GM19452 (cell line): ENCODE measurements around the gene CRYGA.

Experiments used
- ATAC-seq: cut with Tn5 transposase; IDR thresholded peaks from one replicate; pipeline ENCODE4 v1.9.1; 2021; ENCODE audit not compliant: unreplicated experiment

CRYGA gene, protein sequence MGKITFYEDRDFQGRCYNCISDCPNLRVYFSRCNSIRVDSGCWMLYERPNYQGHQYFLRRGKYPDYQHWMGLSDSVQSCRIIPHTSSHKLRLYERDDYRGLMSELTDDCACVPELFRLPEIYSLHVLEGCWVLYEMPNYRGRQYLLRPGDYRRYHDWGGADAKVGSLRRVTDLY

DNA sequence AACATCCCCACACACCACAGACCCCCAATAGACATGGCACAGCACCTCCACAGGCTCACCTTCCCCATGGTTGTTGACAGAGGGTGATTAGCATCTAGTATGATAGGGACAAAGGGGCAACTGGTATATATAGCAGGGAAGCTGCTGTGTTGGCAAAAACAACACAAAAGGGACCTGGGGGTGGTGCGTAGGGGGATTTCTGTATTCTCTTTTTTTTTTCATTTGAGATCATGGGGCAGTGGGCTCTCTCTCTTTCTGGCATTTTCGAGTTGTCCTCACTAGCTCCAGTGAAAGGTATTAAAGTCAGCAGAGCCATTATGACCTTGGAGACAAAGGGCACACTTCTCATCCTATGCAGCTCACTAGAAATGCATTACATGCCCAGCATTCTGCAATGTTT lies at the start of gene CRYGA:
Gene CRYGA (minus strand): TSS at position 101 of the 400 bp plus-strand sequence. CDS start 33 bp downstream, at position 68.
- ATAC-seq: no peak

DNA sequence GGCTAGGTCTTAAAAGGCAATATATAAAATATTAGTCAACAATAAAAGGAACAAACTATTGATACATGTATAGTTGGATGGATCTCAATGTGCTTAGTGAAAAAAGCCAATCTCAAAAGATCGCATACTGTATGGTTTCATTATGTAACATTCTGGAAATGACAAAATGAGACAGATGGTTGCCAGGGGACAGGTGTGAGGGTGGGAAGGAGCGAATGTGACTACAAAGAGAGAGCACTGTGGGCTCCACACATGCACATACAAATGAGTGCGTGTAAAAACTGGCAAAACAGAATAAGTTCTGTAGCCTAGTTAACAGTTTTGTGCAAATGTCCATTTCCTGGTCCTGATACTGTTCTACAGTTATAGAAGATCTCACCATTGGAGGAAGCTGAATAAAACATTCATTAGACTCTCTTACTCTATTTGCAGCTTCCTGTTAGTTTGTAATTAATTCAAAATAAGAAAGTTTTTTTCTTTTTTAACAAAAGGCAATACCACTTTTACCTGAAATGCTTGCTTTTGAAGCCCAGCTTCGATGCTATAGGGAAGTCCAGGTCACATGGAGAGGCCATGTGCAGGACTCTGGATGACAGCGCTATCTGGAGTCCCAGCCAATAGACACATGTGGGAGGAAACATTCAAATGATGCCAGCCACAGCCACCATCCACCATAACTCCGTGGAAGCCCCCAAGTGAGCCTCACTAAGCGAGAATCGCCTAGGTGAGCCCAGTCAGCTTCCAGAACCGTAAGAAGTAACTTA lies 47.5 kb upstream of the CRYGA start:
- ATAC-seq: no peak

DNA sequence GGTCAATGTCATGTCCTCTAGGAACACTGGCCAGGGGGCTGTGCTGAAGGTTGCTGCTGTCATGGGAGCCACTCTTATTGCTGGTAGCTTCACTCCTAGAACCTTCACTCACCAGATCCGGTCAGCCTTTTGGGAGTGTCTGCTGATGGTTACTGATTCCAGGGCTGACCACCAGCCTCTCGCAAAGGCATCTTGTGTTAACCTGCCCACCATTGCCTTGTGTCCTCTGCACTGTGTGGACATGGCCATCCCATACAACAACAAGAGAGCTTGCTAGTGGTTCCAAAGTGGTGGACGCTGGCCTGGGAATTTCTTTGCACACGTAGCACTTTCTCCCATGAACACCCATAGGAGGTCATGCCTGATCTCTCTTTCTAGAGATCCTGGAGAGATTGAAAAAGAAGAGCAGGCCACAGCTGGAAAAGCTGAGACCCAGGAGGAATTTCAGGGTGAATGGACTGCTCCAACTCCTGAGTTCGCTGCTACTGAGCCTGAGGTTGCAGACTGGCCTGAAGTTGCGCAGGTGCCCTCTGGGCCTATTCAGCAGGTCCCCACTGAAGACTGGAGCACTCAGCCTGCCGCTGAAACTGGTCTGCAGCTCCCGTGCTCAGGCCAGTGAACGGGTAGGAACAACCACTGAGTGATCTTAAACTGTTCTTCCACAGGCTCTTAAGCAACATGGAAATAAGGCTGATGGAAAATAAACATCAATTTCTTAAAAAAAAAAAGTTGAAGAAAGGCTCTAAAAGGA lies 45.1 kb upstream of the CRYGA start:
- ATAC-seq: no peak

DNA sequence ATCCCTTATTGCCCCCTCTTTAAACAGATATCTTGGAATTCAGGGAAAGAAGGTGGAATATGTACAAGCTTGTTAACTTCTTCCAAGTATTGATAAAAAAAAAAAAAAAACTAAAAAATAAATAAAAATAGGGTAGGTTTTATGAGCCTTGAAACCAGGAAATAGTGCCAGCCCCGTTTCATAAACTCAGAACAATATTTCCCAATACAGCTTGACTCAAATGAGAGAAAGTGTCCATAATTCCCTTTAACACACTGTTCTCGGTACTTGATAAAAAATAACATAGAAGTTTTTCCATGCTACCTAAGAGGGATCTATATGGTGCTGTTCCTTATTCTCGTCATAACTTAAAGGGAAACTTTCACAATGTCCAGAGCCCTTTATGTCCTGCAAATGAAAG lies 44.4 kb upstream of the CRYGA start:
- no peak for ATAC-seq

DNA sequence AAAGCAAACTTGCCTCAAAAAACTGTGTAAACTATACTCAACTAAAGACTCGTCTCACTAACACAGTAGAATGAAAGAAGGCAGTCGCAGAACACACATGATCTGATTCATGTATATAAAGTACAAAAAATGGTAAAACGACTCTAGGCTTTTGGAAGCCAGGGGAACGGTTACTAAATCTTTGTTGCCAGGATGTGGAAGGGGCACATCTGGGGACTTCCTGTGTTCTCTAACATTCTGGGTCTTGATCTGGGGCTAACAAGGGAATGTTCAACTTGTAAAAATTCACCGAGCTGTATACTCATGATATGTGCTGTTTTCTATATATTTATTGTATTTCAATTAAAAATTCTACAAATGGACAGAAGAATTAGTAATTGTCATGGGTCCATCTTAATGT lies 40.8 kb upstream of the CRYGA start:
- no peak for ATAC-seq

DNA sequence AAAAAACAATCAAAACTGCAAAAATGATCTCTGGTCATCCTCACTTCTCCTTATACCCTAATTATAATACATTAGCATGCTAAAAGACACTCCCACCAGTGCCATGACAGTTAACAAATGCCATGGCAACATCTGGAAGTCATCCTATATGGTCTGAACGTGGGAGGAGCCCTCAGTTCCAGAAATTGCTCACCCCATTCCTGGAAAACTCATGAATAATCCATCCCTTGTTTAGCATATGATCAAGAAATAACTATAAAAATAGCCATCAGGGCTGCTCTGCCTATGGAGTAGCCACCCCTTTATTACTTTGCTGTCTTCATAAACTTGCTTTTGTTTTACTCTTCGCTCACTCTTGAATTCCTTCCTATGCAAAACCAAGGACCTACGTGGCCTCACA lies 32.1 kb upstream of the CRYGA start:
- no peak for ATAC-seq

DNA sequence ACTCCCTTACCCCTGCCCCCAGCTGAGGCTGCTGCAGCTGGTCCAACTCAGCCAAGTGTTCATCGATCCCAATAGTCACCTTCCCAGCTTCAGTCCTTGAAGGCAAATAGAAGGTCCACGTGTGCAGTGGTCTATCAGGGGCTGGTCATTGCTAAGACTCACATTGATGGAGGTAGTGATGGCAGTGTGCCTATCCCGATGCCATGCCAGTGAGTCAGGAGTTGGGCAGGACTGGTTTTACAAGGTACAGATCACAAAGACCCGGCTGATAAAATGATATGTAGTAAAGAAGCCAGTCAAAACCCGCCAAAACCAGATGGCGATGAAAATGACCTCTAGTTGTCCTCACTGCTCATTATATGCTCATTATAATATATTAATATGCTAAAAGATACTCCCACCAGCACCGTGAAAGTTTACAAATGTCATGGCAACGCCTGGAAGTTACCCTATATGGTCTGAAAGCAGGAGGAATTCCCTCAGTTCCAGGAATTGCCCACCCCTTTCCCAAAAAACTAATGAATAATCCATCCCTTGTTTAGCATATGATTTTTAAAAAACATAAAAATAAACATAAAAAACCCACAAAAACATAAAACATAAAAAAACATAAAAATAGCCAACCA lies 29.3 kb upstream of the CRYGA start:
- no peak for ATAC-seq

DNA sequence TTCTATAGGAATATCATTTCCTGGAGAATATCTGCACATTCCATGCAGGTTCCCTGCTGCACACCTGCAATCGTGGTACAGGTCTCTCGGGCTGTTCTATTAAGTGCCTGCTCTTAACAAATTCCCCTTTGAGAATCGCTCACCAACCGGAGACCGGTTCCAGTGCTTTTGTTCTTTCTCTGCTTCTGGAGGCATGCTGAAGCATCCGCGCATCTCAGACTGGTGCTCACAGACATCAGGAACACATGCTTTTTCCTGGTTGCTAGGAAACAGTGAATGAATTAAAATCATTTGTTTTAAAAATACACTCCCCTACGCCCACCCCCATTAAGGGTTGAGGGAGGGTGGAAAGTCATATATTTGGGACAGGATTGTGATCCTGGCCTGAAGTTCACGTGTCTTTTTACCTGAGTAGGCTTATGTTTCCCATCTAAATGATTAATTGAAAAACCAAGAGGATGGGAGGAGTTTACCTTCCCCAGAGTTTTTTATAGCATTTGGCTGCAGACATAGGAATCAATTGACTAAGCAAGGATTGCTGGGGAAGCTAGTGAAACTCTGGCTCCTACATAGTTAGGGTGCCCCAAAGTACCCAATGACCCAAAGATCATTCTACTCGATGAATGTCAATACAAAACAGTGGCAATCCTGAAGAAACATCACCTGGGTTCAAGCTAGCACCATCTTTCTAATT lies 26.6 kb upstream of the CRYGA start, which contains the start of gene C2orf80:
Gene C2orf80 (minus strand): TSS at position 221 of the 694 bp plus-strand sequence. CDS start 3,044 bp downstream, outside the sequence.
- no peak for ATAC-seq

DNA sequence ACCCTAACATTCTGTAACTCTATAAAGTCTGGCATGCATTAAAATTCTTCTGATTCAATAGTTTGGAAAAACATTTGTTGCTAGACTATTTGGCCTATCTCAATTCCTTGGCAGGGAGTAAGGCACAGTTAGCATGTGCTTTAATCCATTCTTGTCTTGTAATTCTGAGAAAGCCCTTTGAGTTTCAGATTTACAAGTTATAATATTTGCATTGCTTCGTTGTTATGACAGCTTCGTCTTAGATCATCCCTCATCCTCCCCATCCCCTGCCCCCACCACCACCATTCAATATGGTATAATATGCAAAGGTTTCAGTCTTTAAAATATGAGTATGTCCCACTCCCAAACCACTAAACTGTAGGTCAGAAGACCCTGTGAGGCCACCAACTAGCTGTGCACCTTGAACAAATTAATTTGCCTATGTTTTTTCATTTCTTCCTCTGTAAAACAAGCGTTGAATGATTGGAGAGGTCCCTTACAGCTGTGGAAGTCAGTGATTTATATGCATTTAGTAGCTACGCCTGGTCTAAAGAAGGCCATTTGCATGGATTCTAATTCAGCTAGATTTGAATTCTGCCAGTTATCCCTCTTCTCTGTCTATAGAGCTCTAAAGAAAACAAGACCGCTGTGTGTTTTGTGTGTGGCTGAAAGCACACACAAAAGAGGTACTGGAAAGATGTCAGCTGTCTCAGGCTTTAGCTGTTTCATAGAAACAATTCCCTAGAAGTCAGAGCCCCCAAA lies 25.9 kb upstream of the CRYGA start:
- ATAC-seq: no peak

DNA sequence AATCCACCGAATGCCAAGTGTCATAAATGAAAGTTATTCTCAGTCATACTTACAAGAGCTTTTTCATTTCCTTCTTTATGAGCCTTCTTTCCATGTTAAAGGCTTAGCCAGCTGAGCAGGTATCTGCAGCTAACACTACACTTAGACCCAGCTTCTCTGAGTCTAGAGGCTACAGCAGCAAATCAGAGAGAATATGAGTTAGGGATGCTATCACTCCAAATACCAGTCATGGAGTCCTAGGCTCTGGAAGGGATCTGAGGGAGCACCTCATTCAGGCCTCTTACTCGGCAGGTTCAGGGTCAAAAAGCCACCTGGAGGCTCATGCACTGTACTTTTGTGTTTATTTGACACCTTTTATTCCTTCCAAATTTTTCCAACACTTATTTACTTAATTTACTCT lies 23.5 kb upstream of the CRYGA start:
- no peak for ATAC-seq

DNA sequence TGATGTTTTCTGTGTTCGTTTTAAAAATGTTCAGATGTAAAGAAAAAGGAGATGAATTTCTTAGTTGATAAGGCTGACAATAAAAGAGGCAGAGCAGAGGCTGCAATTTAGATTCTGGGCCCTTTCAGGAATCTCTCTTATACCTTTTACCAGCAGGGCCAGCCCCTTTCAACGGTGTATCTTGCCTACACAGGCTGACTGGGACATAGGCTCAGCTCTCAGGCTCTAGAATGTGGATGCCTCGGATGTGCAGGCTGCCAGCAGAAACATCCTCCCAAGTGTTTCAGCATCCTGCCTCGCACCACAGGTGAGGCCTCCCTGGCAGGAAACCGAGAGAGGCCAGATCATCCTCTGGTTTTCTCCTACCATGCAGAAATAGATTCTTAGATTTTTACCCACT lies 23.1 kb upstream of the CRYGA start:
- ATAC-seq: no peak

DNA sequence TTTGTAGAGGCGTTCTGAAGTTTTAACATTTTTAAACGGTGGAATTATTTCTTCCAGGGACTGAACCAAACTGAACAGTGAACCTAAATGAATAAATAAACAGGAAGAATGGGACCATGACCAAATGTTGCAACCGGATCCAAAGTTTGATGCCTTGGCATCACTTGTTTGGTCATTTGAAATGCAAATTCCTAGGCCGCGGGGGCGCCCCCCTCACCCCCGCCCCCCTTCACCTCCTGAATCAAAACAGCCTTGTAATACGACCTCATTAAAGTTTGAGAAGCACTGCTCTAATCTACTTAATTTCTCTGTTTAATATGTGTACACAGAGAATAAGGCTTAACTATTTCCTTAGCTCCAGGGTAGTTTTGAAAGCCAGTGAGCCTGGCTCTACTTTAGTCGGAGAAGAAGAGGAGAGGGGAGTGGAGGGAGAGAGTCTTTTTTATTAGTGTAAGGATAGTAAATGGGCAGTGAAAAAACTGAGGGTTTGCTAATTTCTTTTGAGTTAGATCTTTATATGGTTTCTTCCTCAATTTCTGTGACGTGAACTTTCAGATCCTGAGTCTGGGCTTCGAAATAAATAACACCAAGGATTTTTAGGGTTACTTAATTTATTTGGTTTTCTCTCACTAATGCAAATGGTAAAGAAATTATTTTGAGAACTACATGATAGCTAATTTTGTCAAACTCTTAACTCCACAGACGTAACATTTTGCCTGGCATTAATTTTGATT lies 20.8 kb upstream of the CRYGA start:
- ATAC-seq: no peak

DNA sequence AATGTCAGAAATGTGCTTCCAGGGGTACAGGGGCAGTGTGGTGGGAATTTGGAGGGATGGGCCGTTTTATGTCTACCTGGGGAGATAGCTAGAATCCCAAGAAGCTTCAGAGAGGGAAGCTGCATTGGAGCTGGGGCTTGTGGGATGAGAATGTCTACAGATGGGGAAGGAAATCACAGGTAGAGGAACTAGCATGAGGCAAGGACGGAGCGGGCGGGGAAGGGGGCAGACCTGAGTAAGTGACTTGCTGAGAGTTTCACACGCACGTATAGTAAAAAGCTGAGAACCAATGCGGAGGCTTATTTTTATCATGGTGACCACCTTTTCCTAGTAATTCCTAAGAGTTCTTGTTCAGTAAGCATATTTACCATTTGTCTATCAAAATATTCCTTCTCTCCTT lies 20.1 kb upstream of the CRYGA start:
- no peak for ATAC-seq

DNA sequence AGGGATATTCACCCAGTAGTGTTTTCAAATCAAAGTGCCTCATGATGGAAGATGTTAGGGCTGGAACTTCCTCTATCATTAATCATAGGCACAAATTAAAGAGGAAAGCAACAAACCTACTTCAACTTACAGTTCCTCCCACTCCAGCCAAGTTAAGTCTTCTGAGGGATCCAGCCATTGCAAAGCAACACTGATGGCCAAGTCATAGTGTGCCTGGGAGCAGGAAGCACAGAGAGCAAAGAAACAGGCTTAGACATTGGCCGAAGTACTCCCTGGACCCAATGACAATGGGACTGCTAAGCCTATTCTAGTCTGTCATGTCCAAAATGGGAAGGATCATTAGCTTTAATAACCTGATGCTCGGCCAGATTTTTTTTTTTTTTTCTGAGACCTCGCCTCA lies 19.4 kb upstream of the CRYGA start:
- ATAC-seq: no peak

DNA sequence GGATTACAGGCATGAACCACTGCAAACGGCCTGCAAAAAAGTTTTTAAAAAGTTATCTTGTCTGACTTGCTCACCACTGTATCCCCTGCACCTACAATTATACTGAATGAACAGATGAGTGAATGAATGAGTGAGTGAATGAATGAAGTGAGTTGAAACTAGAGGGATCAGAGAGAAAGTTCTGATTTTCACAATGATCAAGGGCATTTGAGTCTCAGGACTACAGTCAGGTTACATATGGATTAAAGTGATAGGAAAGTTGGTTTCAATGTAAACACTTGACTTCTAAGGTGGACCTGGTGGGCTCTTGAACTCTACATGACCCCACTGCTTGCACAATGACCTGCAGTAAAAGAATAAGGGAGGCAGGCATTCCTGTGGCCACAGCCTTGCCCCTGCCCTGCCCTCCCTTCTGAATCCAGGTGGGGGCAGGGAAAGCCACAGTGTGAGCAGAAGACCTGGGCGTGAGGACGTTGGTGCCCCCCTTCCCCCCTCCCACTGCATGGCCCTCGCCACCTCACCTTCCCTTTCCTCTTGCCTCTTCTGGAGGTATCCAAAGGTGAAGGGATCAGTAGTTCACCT lies 15.7 kb upstream of the CRYGA start:
- no peak for ATAC-seq

DNA sequence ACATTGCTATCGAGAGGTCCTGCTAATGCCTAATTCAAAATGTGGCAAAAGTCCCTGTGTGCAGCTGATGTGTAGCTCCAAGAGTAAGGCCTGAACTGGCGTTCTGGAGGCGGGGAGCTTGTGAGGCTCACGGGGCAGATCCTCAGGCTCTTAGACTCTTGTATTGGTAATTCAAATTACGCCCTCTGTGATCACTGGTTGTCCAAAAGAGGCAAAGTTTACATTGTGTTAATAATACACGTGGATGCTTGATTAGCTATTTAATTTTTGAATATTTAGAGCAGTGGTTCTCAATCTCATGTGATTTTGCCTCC lies 12.4 kb upstream of the CRYGA start:
- no peak for ATAC-seq

DNA sequence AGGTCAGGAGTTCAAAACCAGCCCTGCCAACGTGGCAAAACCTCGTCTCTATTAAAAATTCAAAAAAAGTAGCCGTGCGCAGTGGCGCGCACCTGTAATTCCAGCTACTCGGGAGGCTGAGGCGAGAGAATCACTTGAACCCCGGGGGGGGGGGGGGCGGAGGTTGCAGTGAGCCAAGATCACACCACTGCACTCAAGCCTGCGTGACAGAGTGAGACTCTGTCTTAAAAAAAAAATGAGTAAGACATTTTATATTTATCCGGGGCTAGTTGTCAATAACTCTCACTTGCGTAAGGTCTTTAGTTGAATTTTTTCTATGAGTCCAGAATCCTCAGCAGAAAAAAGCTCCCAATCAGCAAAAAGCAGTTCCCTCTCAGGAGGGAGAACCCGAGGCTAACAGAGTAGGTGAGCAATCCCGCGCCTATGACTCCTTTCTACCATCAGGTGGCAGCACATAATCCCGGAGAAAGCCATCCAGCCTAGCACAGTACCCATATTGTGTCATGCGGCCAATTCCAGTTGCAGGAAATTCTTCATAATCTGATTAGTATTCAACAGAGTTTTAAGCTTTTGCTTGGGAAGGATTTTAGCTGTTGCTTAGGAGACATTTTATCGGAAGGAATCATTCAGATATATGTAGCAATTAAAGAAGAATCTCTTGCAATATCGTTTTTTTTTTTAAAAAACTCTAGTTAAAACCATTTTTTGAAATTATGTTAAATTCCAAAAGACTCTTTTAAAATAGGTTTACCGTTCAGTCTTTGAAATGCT lies 11.9 kb upstream of the CRYGA start:
- peak; percentile 98 for ATAC-seq

DNA sequence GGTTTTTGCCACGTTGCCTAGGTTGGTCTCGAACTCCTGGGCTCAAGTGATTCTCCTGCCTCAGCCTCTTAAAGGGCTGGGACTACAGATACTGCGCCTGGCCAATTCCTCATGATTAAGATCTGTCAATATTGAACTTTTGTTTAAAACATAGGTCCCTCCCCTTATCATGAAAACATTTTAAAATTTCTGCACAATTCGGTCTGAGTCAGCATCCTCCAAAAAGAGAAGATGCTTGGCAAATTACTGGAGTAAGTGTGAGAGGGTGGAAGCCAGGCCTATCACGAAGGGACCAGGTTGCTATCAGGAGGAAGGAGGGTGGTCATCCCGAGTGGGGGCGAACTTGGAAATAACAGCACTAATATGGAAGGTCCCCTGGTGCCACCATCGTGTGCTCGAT lies 10.8 kb upstream of the CRYGA start:
- no peak for ATAC-seq

DNA sequence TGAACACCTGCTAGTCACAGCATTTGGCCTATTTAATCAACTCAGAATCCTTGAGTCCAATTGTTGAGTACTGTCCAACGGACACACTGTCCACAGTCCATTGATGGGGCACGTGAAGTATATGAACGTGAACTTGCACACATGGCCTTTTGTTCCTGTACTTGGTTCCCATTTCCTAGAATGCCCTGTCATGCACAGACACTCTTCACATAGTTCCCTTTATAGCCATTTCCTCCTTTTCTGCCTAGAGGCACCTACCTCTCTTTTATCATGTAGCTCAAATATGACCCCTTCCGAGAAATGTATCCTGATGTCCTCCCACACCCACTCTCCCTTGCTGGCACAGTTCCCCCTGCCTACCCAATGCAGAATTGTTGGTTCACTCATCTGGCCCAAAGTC lies 8.7 kb upstream of the CRYGA start:
- ATAC-seq: no peak
